ENCODE measurements around the gene ARSI. TPM values are rescaled to one million over a fixed set of nuclear protein-coding genes. Genes with fewer than 3 reads are reported as not detected.

ARSI gene
- total RNA-seq, 1 donor from 2014 or later: 0.51 TPM

GRCh38 chr5:150289551-150290390 is 12.9 kb downstream of the ARSI start, which contains the start of gene CAMK2A:
Gene CAMK2A (minus strand): TSS chr5:150289773. CDS start chr5:150289625, 148 bp downstream.
- Mint-ChIP-seq H3K4me1 (peaks cover 31% of the 10 kb centered on the region), H3K27me3 (ENCODE audit: low read depth) (no peaks in the 10 kb centered on the region), H3K27ac (ENCODE audit: unreplicated experiment) (no peak within 1 kb of the TSS), H3K9me3 (no peaks in the 10 kb centered on the region), H3K4me3 (peak within 1 kb of the TSS; percentile 13), H3K36me3 (ENCODE audit: low read depth) (no peaks in the 10 kb centered on the region)
- TF ChIP-seq, protein P1, sequence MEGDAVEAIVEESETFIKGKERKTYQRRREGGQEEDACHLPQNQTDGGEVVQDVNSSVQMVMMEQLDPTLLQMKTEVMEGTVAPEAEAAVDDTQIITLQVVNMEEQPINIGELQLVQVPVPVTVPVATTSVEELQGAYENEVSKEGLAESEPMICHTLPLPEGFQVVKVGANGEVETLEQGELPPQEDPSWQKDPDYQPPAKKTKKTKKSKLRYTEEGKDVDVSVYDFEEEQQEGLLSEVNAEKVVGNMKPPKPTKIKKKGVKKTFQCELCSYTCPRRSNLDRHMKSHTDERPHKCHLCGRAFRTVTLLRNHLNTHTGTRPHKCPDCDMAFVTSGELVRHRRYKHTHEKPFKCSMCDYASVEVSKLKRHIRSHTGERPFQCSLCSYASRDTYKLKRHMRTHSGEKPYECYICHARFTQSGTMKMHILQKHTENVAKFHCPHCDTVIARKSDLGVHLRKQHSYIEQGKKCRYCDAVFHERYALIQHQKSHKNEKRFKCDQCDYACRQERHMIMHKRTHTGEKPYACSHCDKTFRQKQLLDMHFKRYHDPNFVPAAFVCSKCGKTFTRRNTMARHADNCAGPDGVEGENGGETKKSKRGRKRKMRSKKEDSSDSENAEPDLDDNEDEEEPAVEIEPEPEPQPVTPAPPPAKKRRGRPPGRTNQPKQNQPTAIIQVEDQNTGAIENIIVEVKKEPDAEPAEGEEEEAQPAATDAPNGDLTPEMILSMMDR (conservative IDR thresholded peaks at IDR 0.05): no peak
- peak; percentile 50 for DNase-seq (ENCODE audit: low read depth, low spot score)

- Mint-ChIP-seq H3K27me3 (ENCODE audit: low read depth) (no peaks in the 10 kb centered on the region), H3K4me1 (peaks cover 31% of the 10 kb centered on the region), H3K27ac (ENCODE audit: unreplicated experiment) (no peak overlapping the region), H3K4me3 (no peak overlapping the region), H3K9me3 (no peaks in the 10 kb centered on the region), H3K36me3 (ENCODE audit: low read depth) (no peaks in the 10 kb centered on the region)
- TF ChIP-seq, protein P1 (conservative IDR thresholded peaks at IDR 0.05): no peak
- DNase-seq (ENCODE audit: low read depth, low spot score): no peak
Measured at GRCh38 chr5:150288791-150289190, 13.9 kb downstream of the ARSI start.

- DNase-seq (ENCODE audit: low read depth, low spot score): no peak
- no peaks in the 10 kb centered on the region for H3K9me3 Mint-ChIP-seq
- TF ChIP-seq, protein P1 (conservative IDR thresholded peaks at IDR 0.05): no peak
- H3K27ac Mint-ChIP-seq (ENCODE audit: unreplicated experiment): no peak overlapping the region
- no peaks in the 10 kb centered on the region for H3K27me3 Mint-ChIP-seq (ENCODE audit: low read depth)
- H3K4me3 Mint-ChIP-seq: no peak overlapping the region
- peaks cover 31% of the 10 kb centered on the region for H3K4me1 Mint-ChIP-seq
- no peaks in the 10 kb centered on the region for H3K36me3 Mint-ChIP-seq (ENCODE audit: low read depth)
Measured at GRCh38 chr5:150288361-150288760, 14.3 kb downstream of the ARSI start.

DNA sequence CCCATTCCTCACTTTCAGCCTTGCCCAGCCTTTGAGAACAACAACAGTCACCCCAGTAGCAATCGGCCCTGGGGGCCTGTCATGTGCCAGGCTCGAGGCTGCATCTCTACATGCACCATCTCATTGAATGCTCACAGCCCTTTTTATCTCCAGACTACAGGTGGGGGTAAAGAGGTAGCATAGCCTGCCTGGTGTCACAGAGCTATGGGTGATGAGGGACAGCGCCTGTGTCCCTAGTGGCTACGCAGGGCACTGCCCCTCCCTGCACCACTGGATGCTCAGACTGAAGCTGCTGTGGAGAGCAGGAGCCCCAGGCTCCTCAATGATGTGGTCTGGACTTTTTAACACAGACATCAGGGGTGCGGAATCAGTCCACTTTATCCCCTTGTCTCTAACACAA is 15.9 kb downstream of the ARSI start:
- Mint-ChIP-seq H3K4me1 (peaks cover 29% of the 10 kb centered on the region), H3K36me3 (ENCODE audit: low read depth) (no peaks in the 10 kb centered on the region), H3K9me3 (no peaks in the 10 kb centered on the region), H3K27ac (ENCODE audit: unreplicated experiment) (no peak overlapping the region), H3K27me3 (ENCODE audit: low read depth) (no peaks in the 10 kb centered on the region), H3K4me3 (no peak overlapping the region)
- TF ChIP-seq, protein P1 (conservative IDR thresholded peaks at IDR 0.05): peak; percentile 60
- no peak for DNase-seq (ENCODE audit: low read depth, low spot score)

- H3K4me1 Mint-ChIP-seq: peaks cover 30% of the 10 kb centered on the region
- no peak overlapping the region for H3K27ac Mint-ChIP-seq (ENCODE audit: unreplicated experiment)
- no peak for DNase-seq (ENCODE audit: low read depth, low spot score)
- no peaks in the 10 kb centered on the region for H3K9me3 Mint-ChIP-seq
- peaks cover 7% of the 10 kb centered on the region for H3K27me3 Mint-ChIP-seq (ENCODE audit: low read depth)
- H3K4me3 Mint-ChIP-seq: no peak overlapping the region
- TF ChIP-seq, protein P1 (conservative IDR thresholded peaks at IDR 0.05): no peak
- no peaks in the 10 kb centered on the region for H3K36me3 Mint-ChIP-seq (ENCODE audit: low read depth)
Measured at GRCh38 chr5:150285114-150285513, 17.6 kb downstream of the ARSI start.
